Right renal pelvis (tissue), 4 donors: ENCODE measurements around the gene GMPS. TPM values are rescaled to one million over a fixed set of nuclear protein-coding genes. Genes with fewer than 3 reads are reported as not detected.
A peak's percentile ranks its signal among the peaks of the same experiment; 100 is the strongest.
"Not testable (repeated sequence)": the region's sequence is repeated elsewhere in the genome, so short reads cannot be mapped to it uniquely, and the experiment has no call there.

Source experiments
- DNase-seq, 4 donors: peaks; one replicate each; pipeline ENCODE4 v3.0.0-alpha.2; 2013; ENCODE audit warnings: low read depth in 4 of 4, low spot score in 3 of 4, missing footprints in 1 of 4
- polyA plus RNA-seq, 4 donors: library from polyadenylated mRNA; unstranded; fragments of 120-200 nt; gene quantifications; one replicate each; pipeline ENCODE4 v1.2.1, GENCODE V29; 2013; ENCODE audit not compliant: insufficient read length in 4 of 4

Gene GMPS
- polyA plus RNA-seq, 4 donors = 63.7 to 77.8 (median 72.9) TPM

- DNase-seq = peak in 1 of 4 donors; percentile 37
Observed at GRCh38 chr3:155870945-155871745, 695 bp downstream of the GMPS start.

- no peak for DNase-seq
Observed at GRCh38 chr3:155871746-155872158, 1.3 kb downstream of the GMPS start.

DNA sequence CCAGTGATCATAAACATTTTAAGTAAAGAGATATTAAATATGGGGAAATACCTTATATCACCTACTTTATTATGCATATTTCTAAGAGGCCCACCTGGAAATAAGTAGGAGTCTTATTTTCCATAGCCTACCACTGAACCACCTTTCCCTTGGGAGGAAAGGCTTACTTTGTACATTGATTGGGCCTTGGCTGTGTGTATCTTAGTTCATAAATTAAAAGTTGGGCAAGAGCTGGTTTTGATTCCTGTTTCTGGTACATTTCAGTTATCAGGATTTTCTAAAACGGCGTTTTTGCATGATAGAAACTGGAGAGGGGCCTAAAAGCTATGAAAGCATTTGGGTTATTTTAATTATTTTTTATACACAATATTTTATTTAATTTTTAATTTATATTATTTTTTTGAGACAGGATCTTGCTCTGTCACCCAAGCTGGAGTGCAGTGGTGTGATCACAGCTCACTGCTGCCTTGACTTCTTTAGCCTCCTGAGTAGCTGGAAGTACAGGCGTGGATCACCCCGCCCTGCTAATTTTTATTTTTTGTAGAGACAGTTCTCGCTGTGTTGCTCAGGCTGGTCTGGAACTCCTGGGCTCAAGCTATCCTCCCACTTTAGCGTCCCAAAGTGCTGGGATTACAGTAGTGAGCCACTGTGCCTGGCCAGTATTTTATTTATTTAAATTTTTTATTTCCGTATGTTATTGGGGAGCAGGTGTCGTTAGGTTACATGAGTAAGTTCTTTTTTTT lies 2.6 kb downstream of the GMPS start:
- DNase-seq = no peak

DNA sequence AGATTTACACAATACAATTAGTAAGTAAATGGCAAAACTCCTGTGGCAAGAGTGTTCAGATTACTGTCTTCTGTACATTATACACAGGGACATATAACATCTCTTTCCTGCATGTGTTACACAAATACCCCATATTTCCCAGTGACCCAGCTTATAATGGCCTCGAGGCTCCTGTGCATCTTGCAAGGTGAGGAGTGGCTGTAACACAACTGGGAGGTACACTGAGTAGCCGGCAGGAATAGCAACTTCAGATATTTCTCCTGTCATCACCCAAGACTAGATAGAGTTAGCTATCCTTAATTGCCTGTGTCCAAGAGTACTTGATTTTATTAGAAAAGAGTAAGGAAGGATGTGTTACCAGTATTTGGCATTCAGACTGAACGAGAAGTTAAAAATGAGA lies 5.6 kb downstream of the GMPS start:
- no peak for DNase-seq

DNA sequence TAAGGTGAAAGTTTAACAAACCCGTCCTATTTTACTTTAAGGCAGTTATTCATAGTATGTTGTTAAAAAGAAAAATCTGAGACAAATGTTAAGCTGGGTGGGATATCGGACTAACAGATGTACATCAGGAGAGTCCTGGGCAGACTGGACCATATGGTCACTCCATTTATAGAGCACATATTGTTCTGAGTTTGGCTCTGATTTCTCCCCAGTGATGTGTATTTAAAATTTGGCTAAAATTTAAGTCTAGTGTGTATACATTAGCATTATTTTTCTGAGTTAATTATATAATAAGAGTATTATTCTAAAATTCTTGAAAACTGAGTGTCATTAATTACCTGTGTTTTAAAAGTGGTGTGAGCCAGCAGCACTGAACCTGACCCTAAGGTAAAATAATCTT lies 6.1 kb downstream of the GMPS start:
- DNase-seq = no peak

GRCh38 chr3:155880286-155880685 lies 9.8 kb downstream of the GMPS start:
- no peak for DNase-seq

DNA sequence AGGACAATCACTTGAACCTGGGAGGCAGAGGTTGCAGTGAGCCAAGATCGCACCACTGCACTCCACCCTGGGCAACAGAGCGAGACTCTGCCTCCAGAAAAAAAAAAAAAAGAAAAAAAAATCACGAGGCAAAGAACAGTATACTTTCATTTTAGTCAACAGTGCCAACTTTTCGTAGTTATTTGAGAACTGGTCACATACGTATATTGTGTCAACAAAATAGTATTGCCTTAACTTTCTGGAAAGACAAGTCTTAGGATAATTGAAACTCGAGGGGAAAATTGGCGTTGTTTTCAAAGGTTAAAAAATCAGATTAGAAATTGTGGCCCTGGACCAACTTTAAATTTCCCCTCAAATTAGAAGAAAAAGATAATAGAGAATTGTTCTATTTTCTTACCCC lies 13.8 kb downstream of the GMPS start:
- no peak for DNase-seq

- DNase-seq = no peak
Observed at GRCh38 chr3:155885292-155885691, 14.8 kb downstream of the GMPS start.

- not testable (repeated sequence) for DNase-seq
Observed at GRCh38 chr3:155886348-155886747, 15.9 kb downstream of the GMPS start.

DNA sequence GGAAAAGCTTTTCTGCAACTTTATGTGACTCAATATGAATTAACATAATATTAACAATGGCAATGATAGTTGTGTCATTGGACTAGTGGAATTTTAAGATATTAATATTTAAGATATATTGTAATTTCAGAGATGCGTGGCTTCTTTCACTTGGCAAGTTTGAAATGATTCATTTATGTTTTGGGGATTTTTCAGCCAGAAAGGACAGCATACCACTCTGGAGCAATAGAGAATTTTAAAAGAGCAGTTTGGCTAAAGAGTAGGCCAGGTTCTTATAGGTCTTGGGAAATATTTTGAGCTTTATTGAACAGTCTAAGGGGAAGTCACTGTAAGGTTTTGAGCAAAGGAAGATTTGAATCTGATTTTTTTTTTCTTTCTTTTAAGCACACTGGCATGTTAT lies 16.5 kb downstream of the GMPS start:
- no peak for DNase-seq

DNA sequence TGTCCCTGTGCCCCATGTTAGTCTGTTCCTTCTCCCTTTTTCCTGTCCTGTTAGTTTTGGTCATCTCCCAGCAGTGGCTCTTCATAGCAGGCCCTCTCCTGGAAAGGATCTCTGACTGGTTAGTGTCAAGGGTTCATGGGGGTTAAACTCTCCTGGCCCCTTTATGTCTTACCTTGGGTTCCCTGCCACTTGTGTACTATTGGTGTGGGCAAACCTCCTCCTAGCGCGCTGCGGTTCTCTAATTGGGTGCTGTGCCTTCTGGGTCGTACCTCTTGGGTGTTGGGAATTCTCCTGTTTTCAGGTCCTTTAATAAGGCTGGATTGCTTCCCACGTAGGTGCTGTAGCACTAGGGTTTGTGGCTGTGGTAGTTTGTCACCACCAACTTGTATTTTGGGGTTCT lies 18.8 kb downstream of the GMPS start:
- DNase-seq = no peak

- DNase-seq = no peak
Observed at GRCh38 chr3:155889952-155890351, 19.5 kb downstream of the GMPS start.

DNA sequence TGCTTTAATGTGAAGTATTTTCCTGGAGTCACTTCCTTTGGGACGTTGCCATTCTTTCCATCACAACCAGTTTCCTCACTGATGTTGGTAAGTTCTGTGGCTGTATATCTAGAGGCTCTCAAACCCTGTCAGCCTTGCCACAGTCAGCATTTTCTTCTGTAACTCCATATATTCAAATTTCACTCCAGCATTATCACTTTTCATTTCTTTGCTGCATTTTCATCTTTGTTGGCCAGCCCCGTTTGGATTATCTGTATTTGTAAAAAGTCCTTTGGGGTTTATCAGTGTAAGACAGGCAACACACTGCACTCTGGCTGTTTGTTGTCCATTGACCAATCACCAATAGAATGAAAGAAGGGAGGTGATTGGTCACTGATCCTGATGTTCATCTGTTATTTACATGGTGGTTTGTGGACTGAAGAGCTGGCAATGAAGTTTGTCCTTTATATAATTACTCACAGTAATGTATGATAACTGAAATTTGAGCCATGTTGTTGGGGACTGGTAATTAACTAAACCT lies 20.3 kb downstream of the GMPS start:
- DNase-seq = no peak

- DNase-seq = no peak
Observed at GRCh38 chr3:155891321-155891720, 20.9 kb downstream of the GMPS start.

- DNase-seq = no peak
Observed at GRCh38 chr3:155895379-155895900, 25.0 kb downstream of the GMPS start.

DNA sequence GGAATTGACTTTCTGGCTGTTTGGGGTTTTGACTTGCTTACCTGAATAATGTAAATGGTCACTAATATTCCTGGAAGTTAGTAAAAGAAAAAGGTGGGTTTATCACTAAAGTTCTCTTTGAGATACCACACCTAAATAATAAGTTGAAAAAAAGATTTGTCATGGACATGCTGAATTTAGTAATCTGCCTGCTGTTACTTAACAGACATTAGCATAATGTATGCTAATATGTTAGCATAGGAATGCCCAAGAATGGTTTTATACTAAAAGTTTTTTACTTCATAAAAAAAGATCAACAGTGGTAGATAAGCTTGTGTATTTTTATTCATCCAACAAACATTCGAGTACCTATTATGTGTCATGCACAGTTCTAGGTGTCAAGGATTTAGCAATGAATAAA lies 36.5 kb downstream of the GMPS start:
- DNase-seq = no peak

DNA sequence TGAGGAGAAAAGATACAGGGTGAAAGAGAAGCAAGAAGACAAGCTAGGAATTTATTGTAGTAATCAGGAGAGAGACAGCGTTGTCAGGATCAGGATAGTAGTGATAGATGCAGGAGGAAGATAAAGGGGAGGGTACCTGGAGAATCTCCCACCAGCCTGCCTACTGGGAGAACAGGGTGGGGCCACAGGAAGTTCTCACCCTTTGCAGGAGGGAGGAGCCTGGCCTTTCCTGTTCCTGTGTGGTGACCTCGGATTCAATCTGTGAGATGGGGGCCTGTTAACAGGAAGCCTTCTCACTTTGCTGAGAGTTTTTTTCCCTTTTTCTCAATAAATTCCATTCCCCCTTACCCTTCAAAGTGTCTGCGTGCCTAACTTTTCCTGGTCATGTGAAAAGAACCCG lies 37.6 kb downstream of the GMPS start:
- no peak for DNase-seq

GRCh38 chr3:155908605-155909004 lies 38.2 kb downstream of the GMPS start:
- no peak for DNase-seq

- no peak for DNase-seq
Observed at GRCh38 chr3:155912090-155912489, 41.6 kb downstream of the GMPS start.

DNA sequence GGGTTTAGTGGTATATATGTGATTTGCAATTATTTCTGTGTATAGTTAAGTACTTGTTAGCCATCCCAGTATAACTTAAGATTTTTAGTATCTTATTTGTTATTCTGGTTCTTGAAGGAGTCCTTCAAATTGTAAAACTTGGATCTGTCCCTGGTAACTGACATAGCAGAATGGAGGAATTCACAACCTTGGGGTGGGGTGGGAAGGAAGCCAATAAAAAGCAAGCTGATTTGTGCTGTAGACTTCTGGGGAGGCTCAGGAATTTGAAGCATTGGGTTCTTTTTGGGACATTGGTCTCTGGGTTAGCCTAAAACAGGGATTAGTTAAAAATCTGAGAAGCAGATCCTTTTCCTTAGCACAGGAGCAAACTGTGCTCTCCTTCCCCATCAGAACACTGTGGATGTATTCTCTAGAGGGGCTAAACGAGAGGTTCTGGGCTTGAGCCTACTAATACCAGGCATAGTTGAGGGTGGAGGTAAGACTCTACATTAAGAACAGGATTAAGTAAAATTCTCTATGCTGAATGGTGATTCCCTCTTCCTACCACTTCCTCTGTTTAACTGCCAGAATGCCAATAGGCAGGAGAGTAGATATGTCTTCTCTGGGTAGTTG lies 42.2 kb downstream of the GMPS start:
- DNase-seq = no peak

DNA sequence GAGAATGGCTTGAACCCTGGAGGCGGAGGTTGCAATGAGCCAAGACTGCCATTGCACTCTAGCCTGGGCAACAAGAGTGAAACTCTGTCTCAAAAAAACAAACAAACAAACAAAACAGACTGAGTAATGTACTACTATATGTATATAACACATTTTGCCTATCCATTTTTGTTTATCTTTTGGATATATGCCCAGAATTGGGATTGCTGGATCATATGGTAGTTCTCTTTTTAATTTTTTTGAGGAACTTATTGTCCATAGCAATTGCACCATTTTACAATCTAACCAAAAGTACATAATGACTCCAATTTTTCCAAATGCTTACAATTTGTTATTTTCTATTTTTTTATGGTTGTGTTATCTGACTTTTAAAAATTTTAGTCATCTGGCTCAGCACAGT lies 47.3 kb downstream of the GMPS start:
- DNase-seq = no peak
